GM12874 (cell line): ENCODE measurements around the gene HCRTR2.
A peak's percentile ranks its signal among the peaks of the same experiment; 100 is the strongest.

ENCODE experiments used
- TF ChIP-seq, protein P1 (sequence below): IDR thresholded peaks from 2 replicates; pipeline ENCODE4 v1.5.1; 2011; ENCODE audit warnings: low read depth, mild to moderate bottlenecking, control low read depth, low read length, moderate library complexity; ENCODE audit not compliant: insufficient read depth

HCRTR2 gene

DNA sequence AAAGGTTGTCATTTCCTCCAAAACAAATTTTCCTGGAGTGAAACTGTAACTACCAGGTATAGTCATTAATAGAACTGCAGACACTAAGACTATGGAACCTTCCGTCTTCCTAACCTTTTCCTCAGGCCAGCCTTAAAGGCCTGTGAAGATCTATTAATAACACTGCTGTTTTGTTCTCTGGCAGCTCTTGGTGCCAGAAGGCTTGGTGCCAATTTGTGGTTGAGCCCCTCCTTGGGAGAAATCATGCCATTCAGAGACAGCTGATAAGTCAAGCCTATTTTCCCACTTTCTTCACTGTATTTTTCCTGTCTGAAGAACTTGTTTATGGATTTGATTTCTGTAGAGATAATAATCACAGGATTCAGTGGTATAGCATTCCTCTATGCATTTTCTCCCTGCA, 64.8 kb downstream of the HCRTR2 start:
- TF ChIP-seq, protein P1, sequence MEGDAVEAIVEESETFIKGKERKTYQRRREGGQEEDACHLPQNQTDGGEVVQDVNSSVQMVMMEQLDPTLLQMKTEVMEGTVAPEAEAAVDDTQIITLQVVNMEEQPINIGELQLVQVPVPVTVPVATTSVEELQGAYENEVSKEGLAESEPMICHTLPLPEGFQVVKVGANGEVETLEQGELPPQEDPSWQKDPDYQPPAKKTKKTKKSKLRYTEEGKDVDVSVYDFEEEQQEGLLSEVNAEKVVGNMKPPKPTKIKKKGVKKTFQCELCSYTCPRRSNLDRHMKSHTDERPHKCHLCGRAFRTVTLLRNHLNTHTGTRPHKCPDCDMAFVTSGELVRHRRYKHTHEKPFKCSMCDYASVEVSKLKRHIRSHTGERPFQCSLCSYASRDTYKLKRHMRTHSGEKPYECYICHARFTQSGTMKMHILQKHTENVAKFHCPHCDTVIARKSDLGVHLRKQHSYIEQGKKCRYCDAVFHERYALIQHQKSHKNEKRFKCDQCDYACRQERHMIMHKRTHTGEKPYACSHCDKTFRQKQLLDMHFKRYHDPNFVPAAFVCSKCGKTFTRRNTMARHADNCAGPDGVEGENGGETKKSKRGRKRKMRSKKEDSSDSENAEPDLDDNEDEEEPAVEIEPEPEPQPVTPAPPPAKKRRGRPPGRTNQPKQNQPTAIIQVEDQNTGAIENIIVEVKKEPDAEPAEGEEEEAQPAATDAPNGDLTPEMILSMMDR, result no peak

GRCh38 chr6:55250400-55250799, 76.1 kb downstream of the HCRTR2 start:
- TF ChIP-seq, protein P1, result no peak

GRCh38 chr6:55255113-55255512, 80.8 kb downstream of the HCRTR2 start:
- TF ChIP-seq, protein P1, result no peak

- TF ChIP-seq, protein P1, result no peak
Measured at GRCh38 chr6:55260181-55260580, 85.9 kb downstream of the HCRTR2 start.

- TF ChIP-seq, protein P1, result no peak
Measured at GRCh38 chr6:55265409-55266114, 91.2 kb downstream of the HCRTR2 start.

- TF ChIP-seq, protein P1, result no peak
Measured at GRCh38 chr6:55266896-55267295, 92.6 kb downstream of the HCRTR2 start.

- TF ChIP-seq, protein P1, result peak; percentile 41; the same call in 1 of the 2 replicates
Measured at GRCh38 chr6:55276745-55277530, 102.6 kb downstream of the HCRTR2 start.
